Measurements from ENCODE around the gene PCCA.
"Not testable (repeated sequence)": the region's sequence is repeated elsewhere in the genome, so short reads cannot be mapped to it uniquely, and the experiment has no call there.

DNA sequence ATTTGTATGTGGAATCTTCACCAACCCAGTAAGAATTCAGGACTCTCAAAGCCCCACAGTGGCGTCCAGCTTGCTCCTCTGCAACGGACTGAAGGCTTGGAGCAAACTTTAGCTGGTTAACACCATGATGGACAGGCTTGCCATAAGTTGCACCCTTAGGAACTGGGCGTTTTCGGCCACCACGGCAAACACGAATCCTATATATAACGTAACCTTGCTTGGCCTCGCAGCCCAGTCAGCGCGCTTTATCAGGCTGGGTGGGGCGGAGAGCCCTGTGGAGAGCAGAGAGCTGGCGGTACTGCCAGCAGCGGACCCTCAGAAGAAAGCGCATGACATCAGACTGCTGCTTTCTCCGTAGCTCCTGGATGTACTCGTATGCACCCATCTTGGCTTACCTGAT is 61.8 kb downstream of the PCCA start:
- not testable (repeated sequence) for TF ChIP-seq CTCF (IDR thresholded peaks at IDR 0.05); ETV6 (CRISPR knock-in tag; IDR thresholded peaks at IDR 0.05); E2F4 (CRISPR knock-in tag; IDR thresholded peaks at IDR 0.05; ENCODE audit: borderline replicate concordance, low read depth); CREM (CRISPR knock-in tag; IDR thresholded peaks at IDR 0.05)
